NCI-H460 (cell line): ENCODE data around the gene OPA1. TPM values are rescaled to one million over a fixed set of nuclear protein-coding genes. Genes with fewer than 3 reads are reported as not detected.
"Not testable (repeated sequence)": the region's sequence is repeated elsewhere in the genome, so short reads cannot be mapped to it uniquely, and the experiment has no call there.

Source experiments
- DNase-seq: peaks from one replicate; pipeline ENCODE4 v3.0.0-alpha.2; 2016; ENCODE audit warnings: low read depth; ENCODE audit errors: extremely low read depth
- total RNA-seq: library from RNA; depleted of rRNA; stranded (reverse); fragments of >200 nt; shearing (Covaris generic); gene quantifications from 2 replicates; pipeline ENCODE4 v1.2.3, GENCODE V29; 2014

OPA1 gene
- total RNA-seq, 1 experiment from 2014 or later, result 56.0 TPM

DNA sequence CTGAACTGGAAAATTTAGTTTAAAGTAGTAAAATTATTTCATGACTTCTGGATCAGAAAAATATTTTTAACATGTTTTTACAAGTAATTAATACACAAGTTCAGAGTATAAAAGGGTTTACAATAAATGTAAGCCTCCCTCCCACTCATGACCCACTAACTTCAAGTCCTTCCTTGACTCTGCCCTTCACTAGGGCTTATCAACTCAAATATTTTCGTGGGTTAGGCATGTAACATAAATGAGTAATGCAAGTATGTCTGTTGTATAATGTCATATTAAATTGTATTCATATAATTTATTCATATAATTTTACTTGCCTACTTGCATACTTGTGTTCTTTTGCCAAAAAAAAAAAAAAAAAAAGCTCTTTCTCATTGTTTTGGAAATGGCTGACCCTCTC is 3.4 kb upstream of the OPA1 start:
- no peak for DNase-seq

DNA sequence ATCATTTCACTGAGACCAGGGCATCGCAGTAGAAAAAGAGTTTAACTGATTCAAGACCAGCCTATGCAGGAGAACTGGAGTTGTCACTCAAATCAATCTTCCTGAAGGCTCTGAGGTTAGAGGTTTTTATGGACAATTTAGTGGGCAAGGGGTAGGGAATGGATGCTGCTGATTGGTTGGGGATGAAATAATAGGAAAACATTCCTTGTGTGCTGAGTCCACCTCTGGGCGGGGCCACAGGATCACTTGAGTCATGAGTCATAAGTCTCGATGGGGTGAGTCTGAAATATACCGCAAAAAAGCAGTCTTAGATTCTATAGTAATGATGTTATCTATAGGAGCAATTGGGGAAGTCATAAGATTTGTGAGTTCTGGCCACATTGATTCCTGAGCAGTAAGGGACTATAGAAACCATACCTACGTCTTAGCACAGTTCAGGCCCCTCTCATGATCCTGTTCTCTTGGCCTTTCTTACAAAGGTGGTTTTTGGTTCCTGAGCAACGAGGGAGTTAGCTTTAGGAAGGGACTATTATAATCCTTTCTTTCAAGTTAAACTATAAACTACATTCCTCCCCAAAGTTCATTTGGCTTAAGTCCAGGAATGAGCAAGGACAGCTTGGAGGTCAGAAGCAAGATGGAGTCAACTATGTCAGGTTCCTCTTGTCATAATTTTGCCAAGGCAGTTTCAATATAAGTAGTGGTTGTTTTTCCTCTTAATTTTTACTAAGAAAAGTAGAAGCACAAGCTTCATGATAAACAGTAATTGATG is 2.7 kb upstream of the OPA1 start:
- peak; percentile 24 for DNase-seq

DNA sequence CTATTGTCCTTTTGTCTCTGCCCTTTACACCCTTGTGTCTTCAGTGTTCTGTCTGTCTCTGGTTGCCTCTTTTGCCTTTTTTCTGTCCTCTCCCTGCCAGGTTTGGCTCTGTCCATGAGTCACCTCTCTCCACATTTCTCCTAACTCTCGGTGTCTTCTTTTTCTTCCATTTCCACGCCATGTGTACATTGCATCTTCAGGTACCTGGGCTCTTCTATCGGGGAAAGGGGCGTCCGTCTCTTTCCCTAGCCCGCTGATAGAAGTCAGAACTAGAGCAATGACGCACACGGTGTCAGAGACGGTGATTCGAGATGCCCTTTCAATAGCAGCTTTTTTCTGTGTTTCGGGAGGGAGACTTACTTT is 641 bp downstream of the OPA1 start:
- DNase-seq, result peak; percentile 4

DNA sequence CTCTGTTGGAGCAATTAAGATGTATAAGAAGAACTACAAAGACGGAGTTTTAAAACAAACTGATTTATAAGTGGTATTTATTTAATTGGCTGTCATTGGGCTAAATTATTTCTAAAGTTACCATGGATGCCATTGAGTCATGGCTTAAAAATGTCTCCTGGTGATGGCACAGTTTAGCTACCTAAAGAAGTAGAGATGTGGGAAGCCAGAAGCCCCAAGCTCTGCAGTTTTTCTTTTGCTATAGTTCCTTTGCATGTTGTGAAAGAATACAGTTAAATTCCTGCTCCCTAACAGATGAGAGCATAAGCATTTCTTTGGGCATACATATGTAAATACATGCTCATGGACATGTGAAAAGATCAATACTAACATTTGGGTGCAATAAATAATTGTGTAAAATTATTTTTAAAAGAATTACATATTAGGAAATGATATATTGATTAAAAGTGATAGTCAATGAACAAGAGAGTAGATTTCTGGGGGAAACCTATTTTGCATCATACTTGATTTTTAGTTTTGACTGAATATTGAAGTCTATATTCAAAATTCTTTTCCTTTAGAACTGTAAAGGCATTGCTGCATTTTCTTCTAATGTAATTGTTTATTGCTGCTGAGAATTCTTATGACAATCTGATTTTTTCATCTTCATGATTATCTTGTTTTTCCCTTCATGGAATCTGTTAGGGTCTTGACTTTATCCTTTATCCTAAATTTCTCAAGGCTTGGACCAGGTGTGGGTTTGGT is 2.1 kb downstream of the OPA1 start:
- no peak for DNase-seq

DNA sequence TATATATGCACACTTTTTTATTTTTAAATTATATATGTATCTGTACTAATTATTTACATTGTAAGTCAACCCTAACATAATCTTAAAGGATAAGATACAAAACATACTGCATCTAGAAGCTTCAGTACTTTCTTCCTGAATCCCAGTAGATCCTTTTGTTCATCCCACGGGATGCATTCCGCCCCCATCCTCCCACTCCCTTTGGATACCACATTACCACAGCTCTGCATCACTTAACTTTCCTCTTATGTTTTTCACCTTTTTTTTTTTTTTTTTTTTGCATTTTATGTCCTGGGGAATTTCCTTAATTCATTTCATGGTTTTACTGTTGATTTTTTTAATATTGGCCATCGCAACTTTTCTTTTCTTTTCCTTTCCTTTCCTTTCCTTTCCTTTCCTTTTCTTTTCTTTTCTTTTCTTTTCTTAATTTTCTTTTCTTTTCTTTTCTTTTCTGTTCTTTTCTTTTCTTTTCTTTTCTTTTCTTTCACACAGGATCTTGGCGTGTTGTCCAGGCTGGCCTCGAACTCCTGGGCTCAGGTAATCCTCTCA is 3.0 kb downstream of the OPA1 start:
- no peak for DNase-seq

DNA sequence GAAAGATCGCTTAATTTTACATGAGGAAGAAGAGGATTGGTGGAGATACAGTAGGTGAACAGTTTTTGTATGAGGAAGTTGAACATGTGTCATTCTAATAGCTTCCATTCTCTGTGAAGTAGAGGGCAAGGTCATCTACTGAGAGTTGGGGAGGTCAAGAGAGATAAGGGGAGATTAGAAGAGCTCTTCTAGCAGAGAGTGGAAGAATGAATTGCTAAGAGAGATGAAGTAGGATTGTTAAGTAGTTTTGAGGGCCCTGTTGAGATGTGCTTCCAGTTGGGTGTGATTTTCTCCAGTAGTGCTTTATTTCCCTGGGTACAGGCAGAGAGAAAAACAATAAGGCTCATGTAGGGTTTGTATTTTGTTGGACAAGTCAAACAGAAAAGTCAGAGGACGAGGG is 5.2 kb downstream of the OPA1 start:
- no peak for DNase-seq

DNA sequence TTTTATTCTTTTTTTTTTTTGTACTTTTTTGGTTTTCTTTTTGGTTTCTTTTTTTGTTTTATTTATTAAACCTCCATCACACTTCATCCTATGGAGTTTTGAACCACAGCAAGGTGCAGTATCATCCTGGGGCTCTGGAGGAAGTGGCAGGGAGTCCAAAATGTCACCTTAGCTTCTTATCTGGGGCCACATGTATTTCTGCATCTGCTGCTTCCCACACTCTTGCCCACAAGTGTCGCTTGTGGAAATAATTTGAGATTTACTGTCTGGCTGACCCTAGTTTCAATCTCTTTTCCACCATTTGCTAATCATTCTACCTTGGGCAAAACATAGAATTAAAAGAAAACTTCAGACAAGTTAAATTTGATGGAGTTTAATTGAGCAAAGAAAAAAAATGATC is 6.4 kb downstream of the OPA1 start:
- no peak for DNase-seq

DNA sequence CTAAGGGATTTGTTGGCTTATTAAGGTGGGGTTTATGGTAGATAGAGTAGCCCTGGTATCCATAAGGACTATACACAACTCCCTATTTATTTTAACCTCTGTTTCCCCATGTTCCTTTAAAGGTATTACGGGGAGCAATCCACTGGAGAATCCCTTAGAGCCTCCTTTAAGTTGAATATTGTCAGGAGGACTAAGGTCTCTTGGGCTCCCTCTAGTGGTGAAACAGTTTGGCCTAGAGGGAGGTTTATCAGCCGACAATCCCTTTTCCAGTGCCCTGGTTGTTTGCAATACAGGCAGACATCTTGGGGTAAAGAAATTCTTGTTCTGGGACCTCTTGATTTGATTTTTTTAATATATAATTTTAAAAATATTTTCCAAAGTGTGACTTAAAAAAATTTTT is 12.9 kb downstream of the OPA1 start:
- peak; percentile 55 for DNase-seq

DNA sequence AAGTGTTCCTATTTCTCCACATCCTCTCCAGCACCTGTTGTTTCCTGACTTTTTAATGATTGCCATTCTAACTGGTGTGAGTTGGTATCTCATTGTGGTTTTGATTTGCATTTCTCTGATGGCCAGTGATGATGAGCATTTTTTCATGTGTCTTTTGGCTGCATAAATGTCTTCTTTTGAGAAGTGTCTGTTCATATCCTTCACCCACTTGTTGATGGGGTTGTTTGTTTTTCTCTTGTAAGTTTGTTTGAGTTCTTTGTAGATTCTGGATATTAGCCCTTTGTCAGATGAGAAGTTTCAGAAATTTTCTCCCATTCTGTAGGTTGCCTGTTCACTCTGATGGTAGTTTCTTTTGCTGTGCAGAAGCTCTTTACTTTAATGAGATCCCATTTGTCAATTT is 13.9 kb downstream of the OPA1 start:
- DNase-seq, result not testable (repeated sequence)

DNA sequence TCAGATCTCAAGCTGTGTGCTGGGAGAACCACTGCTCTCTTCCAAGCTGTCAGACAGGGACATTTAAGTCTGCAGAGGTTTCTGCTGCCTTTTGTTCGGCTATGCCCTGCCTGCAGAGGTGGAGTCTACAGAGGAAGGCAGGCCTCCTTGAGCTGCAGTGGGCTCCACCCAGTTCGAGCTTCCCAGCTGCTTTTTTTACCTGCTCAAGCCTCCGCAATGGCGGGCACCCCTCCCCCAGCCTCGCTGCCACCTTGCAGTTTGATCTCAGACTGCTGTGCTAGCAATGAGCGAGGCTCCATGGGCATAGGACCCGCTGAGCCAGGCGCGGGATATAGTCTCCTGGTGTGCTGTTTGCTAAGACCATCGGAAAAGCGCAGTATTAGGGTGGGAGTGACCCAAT is 17.5 kb downstream of the OPA1 start:
- DNase-seq, result not testable (repeated sequence)

DNA sequence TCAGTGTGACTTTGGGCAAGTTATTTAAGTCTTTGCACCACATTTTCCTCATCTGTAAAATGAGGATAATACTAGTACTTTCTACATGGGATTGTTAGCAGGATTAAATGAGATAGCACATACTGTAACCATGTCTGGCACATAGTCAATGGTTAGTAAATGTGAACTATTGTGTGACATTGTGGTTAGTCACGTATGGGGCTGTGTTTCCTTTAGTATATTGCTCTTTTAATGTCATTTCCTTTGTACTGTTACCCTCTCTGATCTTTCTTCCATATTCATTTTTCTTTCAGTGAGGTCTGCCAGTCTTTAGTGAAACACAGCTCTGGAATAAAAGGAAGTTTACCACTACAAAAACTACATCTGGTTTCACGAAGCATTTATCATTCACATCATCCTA is 21.4 kb downstream of the OPA1 start:
- no peak for DNase-seq

DNA sequence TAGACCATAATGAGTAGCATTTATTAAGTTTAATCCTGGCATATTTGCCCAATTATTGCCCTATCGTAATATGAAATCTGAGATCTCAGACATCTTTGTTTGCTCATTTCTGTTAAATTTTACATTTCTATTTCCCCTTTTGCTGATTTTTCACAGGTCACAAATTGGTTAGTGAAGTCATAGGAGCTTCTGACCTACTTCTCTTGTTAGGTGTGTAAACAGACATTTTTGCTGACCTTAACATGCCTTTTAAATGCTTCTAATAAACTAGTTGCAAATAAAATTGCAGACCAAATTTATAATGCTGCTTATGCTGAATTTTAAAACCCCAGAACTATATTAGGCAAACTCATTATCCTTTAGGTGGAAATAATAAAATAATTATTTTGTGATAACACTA is 24.6 kb downstream of the OPA1 start:
- no peak for DNase-seq

DNA sequence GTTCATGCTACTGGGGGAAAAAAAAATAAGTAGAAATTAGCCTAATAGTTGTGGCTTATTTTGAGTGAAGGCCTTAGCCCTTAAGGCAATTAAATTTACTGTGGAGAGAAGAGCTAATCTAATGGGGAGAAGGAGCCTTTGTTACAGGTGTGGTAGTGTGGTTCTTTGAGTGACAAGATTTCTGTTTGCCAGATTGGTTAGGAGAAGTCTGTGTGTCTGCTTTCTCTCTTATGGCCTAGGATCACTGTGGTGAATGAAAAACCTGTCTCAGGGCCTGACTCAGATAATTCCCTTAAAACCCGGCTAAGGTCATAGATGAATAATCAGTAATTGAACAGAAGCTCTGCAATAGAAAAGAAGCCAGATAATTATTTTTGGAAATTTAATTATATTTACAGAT is 27.0 kb downstream of the OPA1 start:
- no peak for DNase-seq

DNA sequence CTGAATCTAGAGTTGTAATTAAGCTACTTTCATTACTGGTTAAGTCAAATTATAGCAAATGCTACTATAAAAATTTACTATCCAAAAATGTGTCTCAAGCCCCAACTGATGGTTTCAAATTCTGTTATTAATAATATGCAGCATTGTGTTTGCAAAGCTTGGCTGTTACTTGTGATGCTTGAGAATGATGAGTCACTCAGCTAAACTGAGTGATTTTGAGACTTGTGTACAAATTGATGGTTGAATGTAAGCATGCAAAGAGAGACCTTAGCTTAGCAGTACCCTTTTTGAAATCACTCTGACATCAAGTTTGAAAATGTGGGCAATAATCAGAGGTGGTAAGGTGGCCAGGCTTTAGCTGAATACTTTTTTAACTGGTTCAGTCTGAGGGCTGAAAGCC is 27.6 kb downstream of the OPA1 start:
- no peak for DNase-seq

DNA sequence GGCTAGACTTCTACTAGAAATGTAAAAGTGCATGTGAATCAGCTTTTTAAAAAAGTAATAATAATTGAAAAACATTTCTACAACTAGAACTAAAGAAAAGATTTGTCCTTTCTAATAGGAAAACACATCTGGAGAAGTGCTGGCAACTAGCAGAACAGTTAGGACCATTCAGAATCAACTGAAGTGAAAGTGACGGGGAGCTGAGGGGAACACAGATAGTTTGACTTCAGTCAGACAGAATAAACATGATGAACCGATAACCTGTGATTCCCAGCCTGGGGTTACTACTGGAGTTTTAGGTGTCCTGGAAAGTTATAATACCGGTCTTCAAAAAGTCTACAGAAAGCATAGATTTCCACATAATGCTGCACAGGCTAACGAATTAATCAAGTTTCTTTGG is 28.1 kb downstream of the OPA1 start:
- DNase-seq, result no peak

DNA sequence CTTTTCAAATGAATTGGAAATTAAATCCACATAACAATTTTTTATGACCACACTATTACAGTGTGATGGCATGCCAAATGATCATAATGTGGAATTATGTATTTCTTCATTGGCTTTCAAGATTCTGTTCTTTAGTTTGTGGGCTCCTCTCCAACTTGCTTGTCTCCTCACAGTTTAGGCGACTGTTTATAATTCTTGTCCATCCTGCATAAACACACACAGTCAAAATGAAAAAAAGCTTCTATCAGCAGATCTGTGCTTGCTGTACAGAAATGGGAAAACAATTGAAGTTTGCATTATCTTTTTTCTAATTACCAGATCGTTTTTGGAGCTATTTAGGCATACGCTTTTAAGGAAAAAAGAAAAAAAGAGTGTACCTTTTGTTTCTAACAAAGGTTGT is 37.0 kb downstream of the OPA1 start:
- no peak for DNase-seq

DNA sequence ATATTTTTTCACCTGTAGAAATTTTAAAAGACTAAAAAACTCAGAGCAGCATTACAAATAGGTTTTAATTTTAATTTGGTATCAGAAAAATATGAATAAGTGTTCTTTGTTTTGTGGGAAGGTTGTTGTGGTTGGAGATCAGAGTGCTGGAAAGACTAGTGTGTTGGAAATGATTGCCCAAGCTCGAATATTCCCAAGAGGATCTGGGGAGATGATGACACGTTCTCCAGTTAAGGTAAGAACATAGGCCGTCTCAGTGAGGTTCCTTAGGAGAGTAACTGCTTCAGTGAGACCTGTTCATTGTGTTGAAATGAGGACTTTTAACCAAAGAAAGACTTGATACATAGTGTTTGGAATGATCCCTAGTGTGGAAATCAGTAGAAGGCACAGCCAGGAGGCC is 44.8 kb downstream of the OPA1 start:
- no peak for DNase-seq

DNA sequence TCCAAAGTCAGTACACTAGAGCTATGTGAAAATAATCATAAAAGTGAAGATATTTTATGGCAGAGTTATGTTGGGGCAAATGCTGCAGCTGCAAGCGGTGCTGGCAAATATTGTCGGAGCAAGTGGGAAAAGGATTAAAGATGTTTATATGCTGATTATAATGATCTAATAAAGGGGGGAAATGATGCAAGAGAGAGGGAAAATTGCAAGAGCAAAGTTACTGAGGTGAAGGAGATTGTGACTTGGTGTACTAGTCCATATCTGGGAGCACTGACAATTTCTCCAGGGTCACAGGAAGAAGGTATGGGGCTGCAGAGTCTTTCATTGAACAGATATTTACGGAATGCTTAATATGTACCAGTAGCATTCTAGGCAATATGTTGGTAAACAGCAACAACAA is 45.8 kb downstream of the OPA1 start:
- DNase-seq, result no peak

DNA sequence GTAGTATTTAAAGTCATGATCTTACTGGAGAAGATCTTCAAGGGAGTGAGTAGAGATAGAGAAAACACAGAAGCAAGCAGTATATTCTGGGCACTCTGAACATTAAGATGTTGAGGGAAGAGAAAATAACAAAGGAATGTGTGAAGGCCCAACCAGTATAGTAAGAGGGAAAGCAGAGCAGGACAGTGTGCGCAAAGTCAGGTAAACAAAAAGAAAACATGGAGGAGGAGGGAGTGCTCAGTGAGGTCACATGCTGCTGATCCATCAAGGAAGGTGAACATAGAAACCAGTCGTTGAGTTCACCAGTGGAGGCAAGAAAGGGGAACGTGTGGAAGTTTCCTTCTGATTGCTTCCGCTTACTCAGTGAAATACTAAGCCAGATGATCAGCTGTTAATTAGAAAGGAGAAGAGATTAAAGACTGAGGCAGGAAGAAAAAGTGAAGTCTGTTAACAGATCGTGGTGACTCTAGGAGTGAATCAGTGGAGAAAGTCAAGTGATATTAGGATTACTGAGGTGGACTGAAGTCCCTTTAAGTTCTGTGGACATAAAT is 47.2 kb downstream of the OPA1 start:
- no peak for DNase-seq

DNA sequence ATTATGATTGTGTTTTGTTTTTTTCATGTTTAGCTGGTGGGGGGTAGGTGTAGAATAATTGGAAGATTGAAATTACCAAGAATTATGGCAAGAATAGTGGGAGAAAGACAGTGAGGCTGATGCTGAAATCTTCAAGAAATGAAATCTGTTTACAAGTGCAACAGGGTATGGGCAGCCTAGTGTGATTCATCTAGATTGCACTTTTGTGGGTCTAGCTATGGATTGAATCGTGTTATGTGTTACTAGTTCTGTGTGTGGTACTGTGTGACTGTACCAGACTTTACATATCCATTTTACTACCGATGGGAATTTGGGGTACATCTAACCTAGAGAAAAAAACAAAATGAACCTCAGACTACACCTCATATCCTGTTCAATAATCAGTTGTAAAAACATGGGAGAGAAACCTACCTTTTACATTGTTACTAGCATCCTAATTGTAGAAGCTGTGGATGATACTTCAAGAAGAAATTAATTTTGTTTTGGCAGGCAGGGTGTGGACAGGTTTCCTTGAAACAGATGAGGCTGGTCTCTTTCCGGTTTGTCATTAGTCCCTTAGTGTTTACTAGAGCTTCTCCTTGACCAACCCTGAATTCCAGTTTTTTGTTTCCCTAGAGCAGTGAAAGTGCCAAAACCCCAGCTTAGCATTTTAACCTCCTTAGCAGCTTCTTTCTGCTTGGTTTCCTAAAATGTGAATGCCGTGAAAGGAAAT is 47.9 kb downstream of the OPA1 start:
- no peak for DNase-seq

DNA sequence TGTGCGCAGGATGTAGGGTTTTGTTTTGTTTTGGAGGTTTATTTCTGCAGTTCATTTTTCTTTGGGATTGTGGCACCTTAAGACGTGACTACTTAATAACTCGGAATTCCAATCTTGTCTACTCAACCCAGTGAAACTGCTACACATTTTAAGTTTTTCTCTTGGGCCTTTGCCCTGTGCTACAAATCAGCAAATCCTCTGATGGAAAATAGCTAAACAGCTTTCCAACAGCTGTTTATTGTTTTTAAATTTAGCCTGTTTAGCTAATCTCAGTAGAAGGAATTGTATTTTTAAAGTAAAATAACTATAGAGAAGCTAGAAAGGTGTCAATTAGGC is 48.4 kb downstream of the OPA1 start:
- DNase-seq, result no peak
